NCI-H748 treated with DMSO at 0.1 percent for 48 hours (cell line): Measurements from ENCODE around the gene DISC1.
A peak's percentile ranks its signal among the peaks of the same experiment; 100 is the strongest.
"Not testable (repeated sequence)": the region's sequence is repeated elsewhere in the genome, so short reads cannot be mapped to it uniquely, and the experiment has no call there.

Experiments used
- DNase-seq: peaks from one replicate; lab custom pipeline; 2025; lab: John Stamatoyannopoulos, UW

Gene DISC1

DNA sequence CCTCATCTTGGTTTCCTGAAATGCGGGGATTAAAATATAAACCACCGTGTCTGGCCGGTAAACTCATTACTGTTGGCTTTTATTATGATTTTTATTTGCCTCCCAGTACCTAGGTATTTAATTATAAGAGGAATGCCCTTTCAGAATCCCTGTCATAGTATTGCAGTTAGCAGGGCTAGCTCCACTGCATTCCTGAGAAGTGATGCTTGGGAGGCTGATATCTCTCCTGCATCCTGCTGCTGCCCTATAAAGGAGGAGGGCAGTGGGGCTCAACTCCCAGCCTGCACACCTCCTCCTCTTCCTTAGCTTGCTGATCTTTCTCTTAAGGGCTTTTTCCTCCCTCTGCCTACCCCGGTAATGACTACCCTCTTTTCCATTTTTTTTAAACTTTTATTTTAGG is 19.9 kb upstream of the DISC1 start:
- DNase-seq = no peak

DNA sequence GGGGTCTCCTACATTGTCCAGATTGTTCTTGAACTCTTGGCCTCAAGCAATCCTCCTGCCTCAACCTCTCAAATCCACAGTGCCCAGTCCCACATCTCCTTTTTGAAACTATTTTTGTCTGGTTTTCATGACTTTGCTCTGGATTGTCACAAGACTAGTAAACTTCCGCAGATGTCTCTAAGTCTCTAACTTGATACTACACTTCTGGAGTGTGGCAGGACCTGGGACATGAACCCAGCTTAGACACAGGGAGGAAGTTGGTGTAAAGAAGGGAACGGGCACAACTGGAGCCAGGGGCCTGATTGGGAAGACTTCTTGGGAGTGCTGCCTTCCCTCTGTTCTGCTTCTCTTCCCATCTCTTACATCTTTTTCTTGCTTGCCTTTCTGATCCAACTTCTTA is 16.2 kb upstream of the DISC1 start:
- DNase-seq = no peak

DNA sequence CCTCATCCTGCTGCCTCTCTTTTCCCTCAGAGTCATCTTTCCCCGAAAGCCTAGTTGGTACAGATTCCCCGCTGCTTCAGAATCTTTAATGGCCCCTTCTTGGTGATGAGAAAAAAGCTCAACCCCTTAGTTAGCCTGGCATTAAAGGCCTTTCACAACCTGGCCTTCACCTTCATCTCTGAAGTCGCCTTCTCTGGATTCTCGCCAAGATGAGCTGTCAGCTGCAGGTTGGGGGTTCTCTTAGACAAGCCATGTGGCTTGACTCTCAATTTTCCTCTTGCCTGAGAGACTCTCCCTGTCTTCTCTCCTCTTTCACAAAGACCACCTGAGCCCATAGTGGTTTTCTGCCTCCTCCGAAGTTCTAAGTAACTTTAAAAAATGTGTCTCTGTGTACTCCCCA is 15.5 kb upstream of the DISC1 start:
- no peak for DNase-seq

DNA sequence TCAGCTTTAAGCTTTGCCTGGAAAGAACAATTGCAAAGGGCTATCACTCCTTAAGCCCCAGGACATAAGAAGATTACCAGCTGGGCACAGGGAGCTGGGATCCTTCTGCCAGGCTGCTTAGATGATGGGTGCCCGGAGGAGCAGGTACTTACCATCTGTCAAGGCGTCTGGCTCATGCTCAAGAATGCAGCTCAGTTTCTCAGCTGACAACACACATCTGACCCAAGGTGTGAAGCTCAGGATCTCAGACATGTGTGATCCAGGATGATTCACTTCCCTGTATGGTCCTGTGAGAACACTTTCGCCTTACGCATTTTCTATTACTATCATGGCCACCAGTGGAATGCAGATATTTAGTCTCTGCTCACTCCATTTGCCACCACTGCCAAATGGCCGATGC is 14.7 kb upstream of the DISC1 start:
- DNase-seq = no peak

DNA sequence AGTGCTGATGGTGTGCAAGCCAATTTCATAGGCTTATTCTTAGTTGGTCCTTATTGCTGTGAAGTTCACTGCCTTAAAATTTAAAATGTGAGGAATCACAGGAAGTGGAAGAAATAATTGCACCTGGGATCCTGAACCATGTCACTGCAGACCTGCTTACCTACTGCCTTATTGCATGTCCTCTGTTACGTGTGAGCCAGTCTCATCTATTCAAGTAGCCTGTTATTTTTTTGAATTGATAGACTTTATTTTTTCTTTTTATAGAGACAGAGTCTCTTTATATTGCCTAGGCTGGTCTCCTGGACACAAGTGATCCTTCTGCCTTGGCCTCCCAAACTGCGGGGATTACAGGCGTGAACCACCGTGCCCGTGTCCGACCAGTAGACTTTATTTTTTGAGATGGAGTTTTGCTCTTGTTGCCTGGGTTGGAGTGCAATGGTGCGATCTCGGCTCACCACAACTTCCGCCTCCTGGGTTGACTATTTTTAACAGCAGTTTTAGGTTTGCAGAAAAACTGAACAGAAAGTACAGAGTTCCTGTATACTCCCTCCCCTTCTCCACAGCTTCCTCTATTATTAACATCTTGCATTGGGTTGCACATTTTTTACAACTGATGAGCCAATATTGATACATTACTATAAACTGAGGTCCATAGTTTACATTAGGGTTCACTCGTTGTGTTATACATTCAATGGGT is 14.0 kb upstream of the DISC1 start:
- no peak for DNase-seq

DNA sequence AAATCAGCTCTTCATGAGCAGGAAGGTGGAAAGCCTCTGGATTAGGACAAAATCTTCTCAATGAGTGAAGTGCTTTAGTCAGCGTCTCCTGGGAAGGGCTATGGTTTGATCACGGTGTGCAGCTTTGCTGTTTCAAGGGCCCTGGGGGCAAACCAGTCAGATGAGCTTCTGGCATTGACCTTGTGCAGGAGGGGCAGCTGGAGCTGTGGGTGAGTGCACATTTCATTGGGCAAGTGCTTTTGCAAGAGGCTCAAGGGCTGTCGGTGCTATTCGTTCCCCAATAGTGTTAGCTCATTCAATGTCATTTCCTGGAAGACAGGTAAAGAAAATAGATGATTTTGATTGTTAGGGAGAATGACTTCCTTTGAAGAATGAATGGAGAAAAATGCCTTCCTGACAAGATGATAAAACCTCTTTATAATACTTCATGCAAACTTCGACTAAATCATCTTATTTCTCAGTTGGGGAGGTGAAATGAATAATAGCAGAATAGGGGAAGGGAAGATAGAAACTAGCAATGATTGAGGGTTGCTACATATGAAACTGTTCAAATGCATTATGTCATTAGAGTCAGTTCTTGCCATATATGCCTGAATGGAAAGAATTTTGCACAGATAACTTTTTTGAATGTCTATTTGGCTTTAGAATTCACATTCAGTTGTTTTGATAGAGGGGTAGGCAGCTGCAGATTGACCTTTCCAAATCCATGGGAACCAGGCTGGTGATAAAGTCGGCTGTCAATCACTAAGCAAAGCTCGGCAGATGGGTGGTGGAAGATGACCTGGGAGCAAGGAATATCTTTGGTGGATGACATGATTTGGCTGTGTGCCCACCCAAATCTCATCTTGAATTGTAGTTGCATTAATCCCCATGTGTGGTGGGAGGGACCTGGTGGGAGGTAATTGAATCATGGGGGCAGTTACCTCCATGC is 12.9 kb upstream of the DISC1 start:
- DNase-seq = no peak

DNA sequence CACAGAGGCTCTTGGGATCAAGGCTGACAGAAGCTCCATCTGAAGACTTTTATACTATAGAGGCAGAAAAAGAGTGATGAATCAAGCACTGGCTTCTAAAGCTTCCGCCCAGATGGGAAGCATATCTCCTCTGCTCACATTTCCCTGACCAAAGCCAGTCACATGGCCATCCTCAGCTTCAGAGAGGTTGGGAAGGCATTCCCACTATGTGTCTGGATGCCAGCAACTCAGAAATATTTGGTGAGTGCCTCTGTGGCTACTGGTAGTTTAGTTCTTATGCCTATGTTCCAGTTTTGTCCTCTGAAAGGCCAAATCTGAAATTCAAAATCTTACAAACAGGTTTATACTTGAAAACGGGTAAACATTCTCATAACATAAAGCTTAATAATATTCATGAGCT is 9.9 kb upstream of the DISC1 start:
- no peak for DNase-seq

DNA sequence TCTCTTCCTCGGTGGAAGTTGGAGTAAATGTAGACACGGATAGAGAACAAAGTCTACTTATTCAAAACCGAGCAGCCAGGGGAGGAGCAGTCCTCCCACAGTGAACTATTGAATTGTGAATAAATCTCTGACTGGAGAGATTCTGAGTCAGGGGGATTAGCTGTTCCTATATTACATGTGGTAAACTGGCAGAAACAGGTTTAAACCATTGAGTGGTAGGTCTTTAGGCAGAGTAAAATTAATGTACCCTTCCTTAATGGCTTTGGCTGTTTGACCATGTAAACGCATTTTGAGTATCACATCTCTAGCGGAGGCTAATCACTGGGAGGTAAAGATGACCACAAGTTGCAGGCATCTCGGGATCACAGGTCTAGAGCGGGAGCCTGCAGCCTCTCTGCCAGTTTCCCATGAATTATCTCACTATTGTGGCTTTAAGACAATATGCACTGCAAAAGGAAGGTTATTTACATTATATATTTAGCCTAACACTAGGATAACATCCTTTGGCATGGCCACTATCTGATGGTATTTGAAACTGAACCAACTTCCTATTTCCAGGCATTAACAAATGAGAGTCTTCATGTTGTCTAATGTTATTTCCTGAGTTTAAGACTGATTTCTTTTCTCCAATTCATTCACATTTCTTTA is 7.9 kb upstream of the DISC1 start:
- no peak for DNase-seq

DNA sequence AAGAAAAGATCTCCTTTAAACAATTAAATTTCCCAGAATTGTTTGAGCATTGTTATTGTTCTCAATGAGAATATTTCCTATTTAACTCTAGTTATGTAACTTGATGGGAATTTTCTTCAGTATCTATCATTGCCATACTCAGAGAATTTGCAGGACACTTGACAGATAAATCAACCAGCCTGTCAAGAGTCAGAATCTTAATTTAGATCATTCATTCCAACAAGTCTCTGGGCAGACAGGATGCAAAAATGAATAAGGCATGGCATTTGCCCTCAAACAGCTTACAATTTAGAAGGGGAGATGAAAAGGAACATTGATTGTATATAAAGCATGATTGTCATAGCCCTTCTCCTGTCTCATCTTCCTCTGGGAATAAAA is 7.3 kb upstream of the DISC1 start:
- no peak for DNase-seq

DNA sequence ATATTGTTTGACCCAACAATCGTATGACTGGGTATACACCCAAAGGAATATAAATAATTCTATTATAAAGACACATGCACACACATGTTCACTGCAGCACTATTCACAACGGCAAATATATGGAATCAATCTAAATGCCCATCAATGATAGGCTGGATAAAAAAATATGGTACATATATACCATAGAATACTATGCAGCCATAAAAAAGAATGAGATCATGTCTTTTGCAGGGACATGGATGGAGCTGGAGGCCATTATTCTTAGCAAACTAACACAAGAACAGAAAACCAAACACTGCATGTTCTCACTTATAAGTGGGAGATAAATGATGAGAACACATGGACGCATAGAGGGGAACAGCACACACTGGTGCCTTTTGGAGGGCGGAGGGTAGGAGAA is 1.5 kb upstream of the DISC1 start:
- DNase-seq = not testable (repeated sequence)

DNA sequence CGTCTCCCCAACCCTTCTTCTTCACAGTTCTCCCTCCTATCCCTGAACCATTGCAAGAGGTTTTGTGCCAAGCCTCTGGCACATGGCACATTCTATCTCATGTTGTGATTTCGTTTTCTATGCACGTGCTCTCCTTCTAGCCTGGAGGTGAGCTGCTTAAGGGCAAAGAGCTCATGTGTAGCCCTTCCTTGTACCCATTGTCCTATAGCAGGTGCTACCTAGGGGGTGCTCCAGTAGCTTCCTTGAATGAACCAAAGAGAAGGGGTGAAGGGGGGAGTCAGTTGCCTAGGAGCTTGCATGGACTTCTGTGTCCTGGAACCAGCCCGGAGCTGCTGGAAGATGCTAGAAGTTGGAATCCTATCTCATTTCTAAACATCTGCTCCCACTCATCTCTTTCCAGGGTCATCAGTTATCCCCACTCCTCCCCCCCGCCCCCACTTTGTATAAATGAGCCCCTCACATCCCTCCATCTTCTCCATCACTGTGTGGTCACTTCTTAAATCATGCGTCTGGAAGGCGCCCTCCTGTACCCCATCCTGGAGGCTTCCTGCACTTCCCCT is 535 bp upstream of the DISC1 start:
- no peak for DNase-seq

DNA sequence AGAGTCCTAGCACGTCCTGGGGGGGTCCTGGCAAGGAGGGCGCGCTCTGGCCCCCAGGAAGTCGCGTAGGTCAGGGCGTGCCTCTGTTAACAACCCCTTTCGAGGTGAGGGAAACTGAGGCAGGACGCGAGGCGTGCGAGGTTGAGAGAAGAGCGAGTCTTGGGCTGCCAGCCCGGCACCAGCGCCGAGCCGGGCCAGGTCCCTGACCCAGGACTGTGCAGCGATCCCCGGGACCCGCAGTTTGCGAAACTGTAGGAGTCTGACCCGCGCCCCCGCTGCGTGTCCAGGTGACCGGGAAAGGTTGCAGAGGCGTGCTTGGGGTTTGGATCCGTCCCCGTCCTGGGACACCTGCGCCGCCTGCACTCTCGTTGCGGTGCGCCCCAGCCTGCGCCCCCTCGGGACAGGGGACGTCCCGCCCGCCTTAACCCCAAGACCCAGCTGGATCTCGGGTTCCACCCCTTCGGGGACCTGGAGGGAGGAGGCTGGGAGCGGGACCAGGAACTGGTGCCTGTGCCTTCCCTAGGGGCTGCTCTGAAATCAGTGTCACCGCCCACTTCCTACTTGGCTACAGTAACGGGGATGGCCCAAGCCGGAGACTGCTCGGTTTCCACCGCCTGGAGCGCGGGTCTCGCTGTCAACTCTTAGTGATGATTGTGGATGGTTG is 493 bp downstream of the DISC1 start:
- peak; percentile 32 for DNase-seq

DNA sequence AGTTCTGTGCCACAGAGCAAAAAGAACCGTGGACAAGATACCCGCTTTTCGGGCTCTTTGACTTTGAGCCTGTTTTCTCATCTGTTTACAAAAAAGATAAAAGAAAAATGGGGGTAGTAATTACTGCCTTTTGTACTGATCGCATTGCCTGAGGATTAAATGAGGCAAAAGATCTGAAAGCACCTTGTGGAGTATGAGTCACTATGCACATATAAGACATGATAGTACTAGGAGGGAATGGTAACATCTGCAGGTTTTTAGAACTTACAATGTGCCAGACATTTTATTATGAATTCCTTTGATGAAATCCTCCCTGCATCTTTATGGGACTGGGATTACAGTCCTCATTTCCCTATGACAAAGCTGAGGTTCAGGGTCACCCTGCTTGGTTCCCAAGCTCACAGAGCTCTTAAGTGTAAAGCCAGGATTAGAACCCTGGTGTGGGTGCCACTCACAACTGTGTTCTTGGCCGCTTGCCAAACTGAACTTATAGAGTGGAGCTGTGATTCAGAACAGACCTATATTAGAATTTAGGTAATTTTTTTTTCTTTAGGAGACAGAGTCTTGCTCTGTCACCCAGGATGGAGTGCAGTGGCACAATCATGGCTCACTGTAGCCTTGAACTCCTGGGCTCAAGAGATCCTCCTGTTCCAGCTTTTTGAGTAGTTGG is 1.8 kb downstream of the DISC1 start:
- DNase-seq = no peak

DNA sequence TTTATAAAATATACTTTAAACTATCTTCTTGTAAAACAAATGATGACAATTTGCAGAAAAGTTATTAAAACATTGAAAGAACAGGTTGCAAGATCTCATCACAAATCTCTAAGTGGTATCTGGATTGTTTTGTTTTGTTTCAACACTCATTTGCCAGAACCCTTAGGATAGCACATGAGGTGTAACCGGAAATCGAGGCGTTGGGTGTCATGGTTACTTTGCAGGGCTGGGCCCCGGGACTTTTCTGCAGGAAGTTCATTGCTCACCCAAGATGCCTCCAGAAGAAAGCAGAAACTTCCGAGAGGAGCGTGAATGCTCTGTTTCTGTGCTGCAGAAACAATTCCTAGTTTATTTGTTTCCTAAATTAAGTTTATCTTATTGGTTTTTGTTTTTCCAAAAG is 2.5 kb downstream of the DISC1 start:
- DNase-seq = no peak

DNA sequence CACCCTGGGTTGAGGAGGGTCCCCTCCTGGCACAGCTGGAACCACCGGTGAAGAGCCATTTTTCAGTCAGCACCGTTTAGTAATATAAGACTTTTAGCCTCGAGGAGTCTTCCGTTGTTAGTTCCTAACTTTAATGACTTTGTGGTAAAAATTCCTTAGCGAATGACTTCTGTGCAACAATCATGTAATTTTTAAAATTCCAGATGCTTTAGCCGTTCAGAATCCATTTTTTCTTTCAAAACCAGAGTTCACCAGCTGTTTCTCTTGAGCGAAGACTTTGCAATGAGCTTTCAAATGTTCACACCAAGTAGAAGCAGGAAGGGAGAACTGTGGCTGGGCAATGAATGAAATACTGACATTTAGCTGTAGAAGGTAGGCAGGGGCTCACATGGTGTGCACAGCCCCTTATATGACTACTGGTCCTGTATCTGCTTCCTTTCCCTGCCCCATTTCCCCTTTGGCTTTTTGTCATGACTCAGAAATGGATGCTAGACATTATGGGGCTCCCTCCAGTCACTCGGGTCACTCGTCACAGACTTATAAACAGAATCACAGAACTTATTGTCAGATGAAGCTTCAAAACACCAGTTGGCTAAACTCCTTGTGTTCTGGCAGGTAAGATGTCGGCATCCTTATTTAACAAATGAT is 4.1 kb downstream of the DISC1 start:
- no peak for DNase-seq

DNA sequence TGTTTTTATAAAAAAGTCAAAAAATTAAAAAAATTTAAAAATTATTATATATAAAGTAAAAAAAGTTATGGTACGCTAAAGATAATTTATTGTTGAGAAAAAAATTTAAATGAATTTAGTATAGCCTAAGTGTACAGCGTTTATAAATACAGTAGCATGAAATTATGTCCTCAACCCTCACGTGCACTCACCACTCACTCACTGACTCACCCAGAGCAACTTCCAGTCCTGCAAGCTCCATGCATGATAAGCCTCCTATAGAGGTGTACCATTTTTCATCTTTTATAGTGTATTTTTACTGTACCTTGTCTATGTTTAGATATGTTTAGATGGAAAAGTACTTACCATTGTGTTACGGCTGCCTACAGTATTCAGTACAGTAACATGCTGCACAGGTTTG is 5.1 kb downstream of the DISC1 start:
- DNase-seq = no peak

DNA sequence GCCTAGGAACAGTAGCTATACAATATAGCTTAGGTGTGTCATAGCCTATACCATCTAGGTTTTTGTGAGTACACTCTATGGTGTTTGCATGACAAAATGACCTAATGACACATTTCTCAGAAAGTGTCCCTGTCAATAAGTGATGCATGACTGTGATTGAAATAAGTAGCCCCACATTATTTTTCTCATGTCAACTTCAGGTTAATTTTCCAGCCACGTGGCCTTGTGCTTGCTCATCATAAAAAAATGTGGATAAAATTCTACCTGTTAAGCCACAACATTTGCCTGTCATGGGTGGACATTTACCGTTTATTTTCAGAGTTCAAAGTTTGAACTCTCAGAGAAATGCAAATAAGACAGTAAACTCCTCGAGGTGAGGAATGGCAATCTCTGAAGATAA is 5.5 kb downstream of the DISC1 start:
- no peak for DNase-seq

DNA sequence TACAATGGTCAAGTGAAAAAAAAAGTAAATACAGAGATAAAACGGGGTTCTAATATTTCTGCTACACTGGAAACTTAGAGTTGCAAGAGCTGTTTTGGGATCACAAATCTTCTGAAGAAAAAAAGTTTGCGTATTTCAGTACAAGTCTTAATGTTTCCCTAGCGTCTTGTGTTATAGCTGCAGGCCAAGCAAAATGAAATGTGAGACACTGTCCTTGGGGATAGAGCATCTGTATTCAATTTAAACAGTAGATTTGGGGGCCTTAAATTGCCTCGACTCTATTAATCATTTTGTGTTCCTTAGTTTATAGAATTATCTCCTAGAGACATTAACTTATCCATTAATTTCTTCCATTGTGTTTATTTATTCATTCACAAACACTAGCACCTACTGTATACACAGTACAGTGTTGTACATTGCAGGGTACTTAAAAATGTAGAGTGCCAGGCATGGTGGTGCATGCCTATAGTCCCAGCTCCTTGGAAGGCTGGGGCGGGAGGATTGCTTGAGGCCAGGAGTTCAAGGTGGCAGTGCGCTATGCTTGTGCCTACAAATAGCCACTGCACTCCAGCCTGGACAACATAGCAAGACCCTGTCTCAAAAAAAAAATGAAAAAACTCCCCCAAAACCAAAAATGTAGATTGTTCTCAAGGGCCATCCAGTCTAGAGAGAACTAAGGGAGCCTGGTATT is 7.9 kb downstream of the DISC1 start:
- DNase-seq = no peak

DNA sequence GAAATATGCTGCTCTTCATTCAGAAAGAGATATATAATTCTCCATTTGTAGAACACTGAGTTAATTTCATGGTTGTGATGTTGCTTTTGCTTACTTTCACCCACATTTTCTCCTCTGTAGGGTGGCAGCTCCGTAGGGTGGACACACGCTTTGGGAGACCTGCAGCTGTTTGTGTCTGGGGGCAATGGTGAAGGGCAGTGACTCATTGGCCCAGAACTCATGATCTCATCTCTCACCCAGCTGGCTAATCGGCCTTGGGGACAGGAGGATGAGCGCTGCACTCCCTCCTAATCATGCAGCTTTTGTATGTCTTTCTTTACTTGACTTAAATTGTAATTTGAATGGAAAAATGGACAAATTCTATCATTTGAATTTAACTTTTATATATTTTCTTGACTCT is 9.6 kb downstream of the DISC1 start:
- DNase-seq = no peak

DNA sequence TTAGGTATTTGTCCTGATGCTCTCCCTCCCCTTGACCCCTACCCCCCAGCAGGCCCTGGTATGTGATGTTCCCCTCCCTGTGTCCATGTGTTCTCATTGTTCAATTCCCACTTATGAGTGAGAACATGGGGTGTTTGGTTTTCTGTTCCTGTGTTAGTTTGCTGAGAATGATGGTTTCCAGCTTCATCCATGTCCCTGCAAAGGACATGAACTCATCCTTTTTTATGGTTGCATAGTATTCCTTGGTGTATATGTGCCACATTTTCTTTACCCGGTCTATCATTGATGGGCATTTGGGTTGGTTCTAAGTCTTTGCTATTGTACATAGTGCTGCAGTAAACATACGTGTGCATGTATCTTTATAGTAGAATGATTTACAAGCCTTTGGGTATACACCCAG is 10.3 kb downstream of the DISC1 start:
- DNase-seq = not testable (repeated sequence)

DNA sequence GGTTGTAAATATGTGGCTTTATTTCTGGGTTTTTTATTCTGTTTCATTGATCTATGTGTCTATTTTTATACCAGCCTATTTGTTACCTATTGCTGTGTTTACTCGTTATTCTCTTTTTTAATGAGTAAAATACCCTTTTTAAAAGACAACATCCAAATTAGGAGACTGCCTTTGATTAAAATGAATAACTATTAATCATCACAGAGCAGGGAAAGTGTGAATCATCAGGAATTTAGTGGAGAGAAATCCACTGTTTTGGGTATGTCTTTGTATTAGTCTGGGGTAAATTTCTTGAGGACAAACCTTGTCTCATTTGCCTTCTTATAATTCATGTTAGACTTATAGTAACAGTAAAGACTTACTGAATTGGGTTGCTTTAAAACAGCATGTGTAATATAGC is 12.1 kb downstream of the DISC1 start:
- no peak for DNase-seq
